Suprapubic skin (tissue), 4 donors: Measurements from ENCODE around the gene MICAL2. TPM values are rescaled to one million over a fixed set of nuclear protein-coding genes. Genes with fewer than 3 reads are reported as not detected.

Experiments
- DNase-seq, 2 donors: peaks; one replicate each; pipeline ENCODE4 v3.0.0-alpha.2; 2019; ENCODE audit warnings: low spot score in 2 of 2
- H3K27ac ChIP-seq: fragments of 200-600 bp; sonication (generic); one replicate; pipeline ENCODE4 v1.5.1; 2019
- H3K27me3 ChIP-seq: fragments of 200-600 bp; sonication (generic); one replicate; pipeline ENCODE4 v1.5.1; 2019
- H3K36me3 ChIP-seq: fragments of 200-600 bp; sonication (generic); one replicate; pipeline ENCODE4 v1.5.1; 2019
- H3K4me1 ChIP-seq: fragments of 200-600 bp; sonication (generic); one replicate; pipeline ENCODE4 v1.5.1; 2019
- H3K4me3 ChIP-seq: fragments of 200-600 bp; sonication (generic); one replicate; pipeline ENCODE4 v1.5.1; 2019; ENCODE audit warnings: mild to moderate bottlenecking
- H3K9me3 ChIP-seq: fragments of 200-600 bp; sonication (generic); one replicate; pipeline ENCODE4 v1.5.1; 2019
- EP300 ChIP-seq: sonication (generic); formaldehyde crosslinking; IDR thresholded peaks from one replicate; pipeline ENCODE4 v1.6.1; 2017; ENCODE audit warnings: antibody characterized with exemption
- POLR2A ChIP-seq, 2 donors: fragments of 450-650 bp; IDR thresholded peaks; one replicate each; pipeline ENCODE4 v1.6.1; 2017; ENCODE audit warnings: antibody characterized with exemption in 2 of 2, mild to moderate bottlenecking in 2 of 2, moderate library complexity in 2 of 2
- POLR2AphosphoS5 ChIP-seq, 3 donors: sonication (generic); formaldehyde crosslinking; IDR thresholded peaks; one replicate each; pipeline ENCODE4 v1.6.1; 2017; ENCODE audit warnings: antibody characterized with exemption in 3 of 3
- WGBS: methylation state at CpG from one replicate; pipeline ENCODE4 v1.1.5; 2018; 5-methylcytosine and 5-hydroxymethylcytosine counted together
- total RNA-seq, 4 donors: library from RNA; depleted of rRNA; stranded (reverse); fragments of >200 nt; gene quantifications; one replicate each; pipeline ENCODE4 v1.1.0, GENCODE V29; 2016
- TF ChIP-seq, protein P1 (sequence below), 2 donors: fragments of 200-600 bp in 1 of 2; fragments of 450-650 bp in 1 of 2; sonication (generic) in 1 of 2; IDR thresholded peaks; one replicate each; pipeline ENCODE4 v1.5.1; 2016 to 2019; ENCODE audit warnings: antibody characterized with exemption in 2 of 2, mild to moderate bottlenecking in 1 of 2, moderate library complexity in 1 of 2

The MICAL2 gene
- total RNA-seq, 4 donors from 2014 or later = 117 to 232 (median 164) TPM

DNA sequence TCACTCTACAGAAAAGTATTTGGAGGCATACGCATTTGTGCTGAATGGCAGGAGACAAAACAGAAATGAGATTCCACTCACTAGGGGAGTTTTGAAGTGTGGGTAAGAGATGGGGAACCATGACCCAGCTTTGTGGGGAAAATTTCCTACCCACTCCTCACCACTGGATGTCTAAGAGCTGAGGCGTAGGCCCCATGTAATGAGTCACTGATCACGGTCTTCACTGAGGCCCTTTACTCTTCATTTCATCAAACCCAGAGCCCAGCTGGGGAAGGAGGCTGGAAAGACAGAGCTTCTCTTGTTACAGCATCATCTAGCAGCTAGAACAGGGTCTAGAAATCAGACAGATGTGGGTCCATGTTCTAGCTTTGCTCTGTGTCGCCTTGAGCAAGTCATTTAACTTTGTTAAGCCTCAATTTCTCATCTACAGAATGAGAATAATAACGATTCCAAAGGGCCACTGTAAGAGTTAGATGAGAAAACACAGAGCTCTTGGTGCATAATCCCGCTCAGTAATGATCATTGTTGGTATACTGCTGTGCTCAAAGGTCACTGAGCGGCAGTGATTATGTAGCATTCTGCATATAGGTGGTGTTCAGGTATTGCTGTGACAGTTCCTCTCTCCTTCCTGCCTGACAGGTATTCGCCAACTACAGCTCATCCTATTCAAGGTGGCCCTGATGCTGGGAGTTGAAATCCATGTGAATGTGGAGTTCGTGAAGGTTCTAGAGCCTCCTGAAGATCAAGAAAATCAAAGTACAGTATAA lies 97.2 kb downstream of the MICAL2 start:
- TF ChIP-seq POLR2A (IDR thresholded peaks at IDR 0.05) (no peak), POLR2AphosphoS5 (IDR thresholded peaks at IDR 0.05) (no peak)
- Histone ChIP-seq H3K27ac (no peak overlapping the region), H3K4me1 (no peaks in the 10 kb centered on the region), H3K4me3 (no peak overlapping the region), H3K9me3 (no peaks in the 10 kb centered on the region), H3K27me3 (no peaks in the 10 kb centered on the region), H3K36me3 (peaks cover 64% of the 10 kb centered on the region)
- 75% methylated on average over 9 of the region's 9 CpGs for WGBS
- no peak for DNase-seq

DNA sequence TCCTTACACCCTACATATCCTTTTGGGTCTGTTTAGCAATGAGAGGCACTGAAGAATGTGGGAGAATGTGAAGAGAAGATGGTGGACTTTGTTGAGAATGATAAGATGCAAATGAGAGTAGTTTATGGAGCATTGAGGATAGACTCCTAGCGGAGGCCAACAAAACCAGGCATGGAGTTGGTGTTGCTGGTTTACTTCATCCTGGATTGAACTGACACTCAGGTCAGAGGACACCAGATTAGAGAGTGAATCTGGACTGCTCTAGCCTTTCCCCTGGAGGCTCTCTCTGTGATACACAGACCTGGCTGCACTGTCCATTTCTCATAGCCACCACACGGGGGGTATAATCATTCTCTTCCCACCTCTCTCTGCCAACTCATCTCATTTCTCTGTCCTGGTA lies 98.7 kb downstream of the MICAL2 start:
- Histone ChIP-seq H3K36me3 (peaks cover 73% of the 10 kb centered on the region), H3K9me3 (no peaks in the 10 kb centered on the region), H3K4me3 (no peak overlapping the region), H3K4me1 (no peaks in the 10 kb centered on the region), H3K27me3 (no peaks in the 10 kb centered on the region), H3K27ac (no peak overlapping the region)
- no peak for DNase-seq
- TF ChIP-seq, protein P1, sequence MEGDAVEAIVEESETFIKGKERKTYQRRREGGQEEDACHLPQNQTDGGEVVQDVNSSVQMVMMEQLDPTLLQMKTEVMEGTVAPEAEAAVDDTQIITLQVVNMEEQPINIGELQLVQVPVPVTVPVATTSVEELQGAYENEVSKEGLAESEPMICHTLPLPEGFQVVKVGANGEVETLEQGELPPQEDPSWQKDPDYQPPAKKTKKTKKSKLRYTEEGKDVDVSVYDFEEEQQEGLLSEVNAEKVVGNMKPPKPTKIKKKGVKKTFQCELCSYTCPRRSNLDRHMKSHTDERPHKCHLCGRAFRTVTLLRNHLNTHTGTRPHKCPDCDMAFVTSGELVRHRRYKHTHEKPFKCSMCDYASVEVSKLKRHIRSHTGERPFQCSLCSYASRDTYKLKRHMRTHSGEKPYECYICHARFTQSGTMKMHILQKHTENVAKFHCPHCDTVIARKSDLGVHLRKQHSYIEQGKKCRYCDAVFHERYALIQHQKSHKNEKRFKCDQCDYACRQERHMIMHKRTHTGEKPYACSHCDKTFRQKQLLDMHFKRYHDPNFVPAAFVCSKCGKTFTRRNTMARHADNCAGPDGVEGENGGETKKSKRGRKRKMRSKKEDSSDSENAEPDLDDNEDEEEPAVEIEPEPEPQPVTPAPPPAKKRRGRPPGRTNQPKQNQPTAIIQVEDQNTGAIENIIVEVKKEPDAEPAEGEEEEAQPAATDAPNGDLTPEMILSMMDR (IDR thresholded peaks at IDR 0.05) = no peak
- TF ChIP-seq EP300 (no peak), POLR2AphosphoS5 (IDR thresholded peaks at IDR 0.05) (no peak), POLR2A (IDR thresholded peaks at IDR 0.05) (no peak)
- WGBS = 95% methylated on average over 2 of the region's 2 CpGs

DNA sequence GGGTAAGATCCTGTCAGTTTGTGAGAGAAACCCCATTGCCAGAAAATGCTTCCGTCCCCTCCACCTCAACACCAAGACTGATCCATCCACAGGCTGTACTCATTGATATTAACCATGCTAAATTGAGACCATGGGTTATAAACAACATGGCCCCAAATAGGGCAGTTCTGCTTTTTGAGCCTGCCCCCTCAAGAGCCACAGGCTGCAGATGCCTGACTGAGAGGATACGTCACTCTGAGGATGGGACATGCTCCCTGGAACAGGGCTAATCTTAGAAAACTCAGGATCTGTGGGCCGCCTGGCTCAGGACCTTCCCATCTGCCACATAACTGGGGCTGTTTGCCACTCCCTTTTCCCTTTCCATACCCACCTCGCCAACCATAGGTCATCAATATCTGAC lies 99.8 kb downstream of the MICAL2 start:
- TF ChIP-seq, protein P1 (IDR thresholded peaks at IDR 0.05) = no peak
- no peak for TF ChIP-seq POLR2A (IDR thresholded peaks at IDR 0.05)
- TF ChIP-seq POLR2AphosphoS5 (IDR thresholded peaks at IDR 0.05) = no peak
- TF ChIP-seq EP300 = no peak
- Histone ChIP-seq H3K36me3 (peaks cover 77% of the 10 kb centered on the region), H3K27me3 (no peaks in the 10 kb centered on the region), H3K27ac (no peak overlapping the region), H3K4me3 (no peak overlapping the region), H3K4me1 (no peaks in the 10 kb centered on the region), H3K9me3 (no peaks in the 10 kb centered on the region)
- DNase-seq = no peak
- 96% methylated on average over 4 of the region's 4 CpGs for WGBS

DNA sequence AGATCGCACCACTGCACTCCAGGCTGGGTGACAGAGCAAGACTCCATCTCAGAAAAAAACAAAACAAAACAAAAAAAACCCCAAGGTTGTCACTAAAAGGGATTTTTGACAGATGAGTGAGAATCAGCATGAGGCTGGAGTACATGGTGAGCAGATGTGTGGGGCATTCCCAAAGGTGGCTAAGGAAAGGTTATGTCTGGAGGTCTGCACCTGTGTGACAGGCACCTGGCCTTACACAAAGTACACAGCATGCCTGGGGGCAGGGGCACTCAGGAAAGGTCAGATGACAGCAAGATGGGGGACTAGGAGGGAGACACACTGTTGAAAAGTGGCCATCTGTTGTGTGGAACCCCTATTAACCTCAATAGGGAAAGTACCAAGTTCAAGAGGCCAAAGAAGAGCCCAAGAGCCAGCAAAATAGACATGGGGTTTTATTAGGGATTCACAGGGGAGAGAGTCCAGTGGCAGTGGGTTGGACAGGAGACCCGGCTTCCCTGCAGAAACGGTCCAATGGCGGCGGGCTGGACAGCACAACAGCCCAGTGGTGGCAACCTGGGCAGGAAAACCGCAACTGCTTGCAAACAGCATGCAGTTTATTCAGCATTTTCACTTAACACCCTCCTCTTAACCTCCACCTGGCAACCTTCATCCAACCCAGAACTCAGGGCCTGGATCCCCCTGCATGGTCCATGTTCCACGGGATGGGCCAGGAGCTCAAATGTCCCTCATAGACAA lies 101.1 kb downstream of the MICAL2 start:
- H3K27me3 ChIP-seq = no peaks in the 10 kb centered on the region
- 94% methylated on average over 6 of the region's 7 CpGs for WGBS
- H3K4me1 ChIP-seq = peaks cover 7% of the 10 kb centered on the region
- TF ChIP-seq, protein P1 (IDR thresholded peaks at IDR 0.05) = no peak
- TF ChIP-seq POLR2A (IDR thresholded peaks at IDR 0.05) = no peak
- no peak for TF ChIP-seq POLR2AphosphoS5 (IDR thresholded peaks at IDR 0.05)
- no peak for TF ChIP-seq EP300
- no peak overlapping the region for H3K27ac ChIP-seq
- H3K36me3 ChIP-seq = peaks cover 74% of the 10 kb centered on the region
- no peak for DNase-seq
- no peak overlapping the region for H3K4me3 ChIP-seq
- H3K9me3 ChIP-seq = no peaks in the 10 kb centered on the region

DNA sequence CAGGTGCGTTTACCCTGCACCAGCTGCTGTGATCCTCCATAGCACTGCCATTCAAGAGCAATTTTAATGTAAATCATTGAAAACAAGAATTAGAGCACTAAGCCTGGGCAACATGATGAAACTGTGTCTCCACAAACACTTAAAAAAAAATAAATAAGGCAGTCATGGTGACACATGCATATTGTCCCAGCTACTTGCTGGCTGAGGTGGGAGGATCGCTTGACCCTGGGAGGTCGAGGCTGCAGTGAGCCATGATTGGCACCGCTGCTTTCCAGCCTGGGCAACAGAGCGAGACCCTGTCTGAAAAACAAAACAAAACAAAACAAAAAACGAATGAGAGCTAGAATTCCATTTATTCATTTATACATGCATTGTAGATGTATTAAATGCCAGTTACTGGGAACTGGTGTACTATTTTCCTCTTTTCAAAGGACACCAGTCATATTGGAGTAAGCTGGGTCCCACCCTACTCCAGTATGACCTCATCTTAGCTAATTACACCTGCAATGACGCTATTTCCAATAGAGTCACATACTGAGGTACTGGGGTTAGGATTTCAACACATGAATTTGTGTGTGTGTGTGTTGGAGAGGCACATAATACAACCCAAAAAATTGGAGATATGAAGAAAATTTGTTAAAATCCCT lies 101.9 kb downstream of the MICAL2 start:
- TF ChIP-seq POLR2AphosphoS5 (IDR thresholded peaks at IDR 0.05) (no peak), EP300 (no peak), POLR2A (IDR thresholded peaks at IDR 0.05) (no peak)
- TF ChIP-seq, protein P1 (IDR thresholded peaks at IDR 0.05) = no peak
- no peak overlapping the region for H3K4me3 ChIP-seq
- H3K27ac ChIP-seq = no peak overlapping the region
- WGBS = 83% methylated on average over 7 of the region's 7 CpGs
- no peaks in the 10 kb centered on the region for H3K9me3 ChIP-seq
- no peaks in the 10 kb centered on the region for H3K27me3 ChIP-seq
- H3K4me1 ChIP-seq = peaks cover 7% of the 10 kb centered on the region
- DNase-seq = no peak
- H3K36me3 ChIP-seq = peaks cover 71% of the 10 kb centered on the region
